IMR-90 (cell line): ENCODE measurements around the gene PLCZ1.

Experiments used
- BHLHE40 ChIP-seq: fragments of 150-350 bp; IDR thresholded peaks from 2 replicates; pipeline ENCODE4 v1.6.1; 2016; ENCODE audit warnings: mild to moderate bottlenecking, low read depth, low read length
- CTCF ChIP-seq: conservative IDR thresholded peaks from 2 replicates; pipeline ENCODE4 v1.5.1; 2012; ENCODE audit warnings: mild to moderate bottlenecking, low read depth, low read length, improper control_type of control experiment
- ELK1 ChIP-seq: fragments of 150-350 bp; IDR thresholded peaks from 2 replicates; pipeline ENCODE4 v1.6.1; 2016; ENCODE audit warnings: low read depth, mild to moderate bottlenecking, low read length, moderate library complexity, borderline replicate concordance
- FOS ChIP-seq: fragments of 150-350 bp; IDR thresholded peaks from 2 replicates; pipeline ENCODE4 v1.6.1; 2016; ENCODE audit warnings: low read depth, low read length
- MAFK ChIP-seq: IDR thresholded peaks from 2 replicates; pipeline ENCODE4 v1.6.1; 2012; ENCODE audit warnings: low read depth, low read length, improper control_type of control experiment
- POLR2A ChIP-seq: IDR thresholded peaks from 2 replicates; pipeline ENCODE4 v1.6.1; 2012; ENCODE audit warnings: mild to moderate bottlenecking, low read depth, low read length
- RAD21 ChIP-seq: IDR thresholded peaks from 2 replicates; pipeline ENCODE4 v1.6.1; 2012; ENCODE audit warnings: low read length, improper control_type of control experiment
- RFX5 ChIP-seq: IDR thresholded peaks from 2 replicates; pipeline ENCODE4 v1.8.0; 2012; ENCODE audit warnings: low read depth, mild to moderate bottlenecking, low read length, moderate library complexity
- SMC3 ChIP-seq: fragments of 150-350 bp; IDR thresholded peaks from 2 replicates; pipeline ENCODE4 v1.6.1; 2016; ENCODE audit warnings: low read depth, mild to moderate bottlenecking, antibody characterized with exemption, low read length, moderate library complexity
- USF2 ChIP-seq: fragments of 150-350 bp; IDR thresholded peaks from 2 replicates; pipeline ENCODE4 v1.6.1; 2017; ENCODE audit warnings: mild to moderate bottlenecking, antibody characterized with exemption, low read length, low read depth

GRCh38 chr12:18676996-18677588, 60.7 kb downstream of the PLCZ1 start:
- no peak for TF ChIP-seq CTCF
- TF ChIP-seq RAD21 = no peak
- TF ChIP-seq POLR2A = no peak
- TF ChIP-seq USF2 = no peak
- no peak for TF ChIP-seq ELK1
- no peak for TF ChIP-seq MAFK
- TF ChIP-seq FOS = no peak
- TF ChIP-seq SMC3 = no peak
- TF ChIP-seq BHLHE40 = no peak
- TF ChIP-seq RFX5 = no peak
